Mammary epithelial cell (primary cell): ENCODE measurements around the gene CFAP251.

Experiments used
- EZH2 ChIP-seq: IDR thresholded peaks from 2 replicates; pipeline ENCODE4 v1.6.1; 2012; ENCODE audit warnings: low read length, inconsistent platforms, borderline replicate concordance
- TF ChIP-seq, protein P1 (sequence below), 2 donors: IDR thresholded peaks in 1 of 2; conservative IDR thresholded peaks in 1 of 2; 2 replicates each; pipeline ENCODE4 v1.5.1; 2011 to 2012; ENCODE audit warnings: inconsistent platforms in 2 of 2, low read length in 2 of 2, mild to moderate bottlenecking in 2 of 2, control low read depth in 1 of 2, low read depth in 1 of 2; ENCODE audit not compliant: insufficient read depth in 1 of 2; ENCODE audit errors: extremely low read depth in 1 of 2

DNA sequence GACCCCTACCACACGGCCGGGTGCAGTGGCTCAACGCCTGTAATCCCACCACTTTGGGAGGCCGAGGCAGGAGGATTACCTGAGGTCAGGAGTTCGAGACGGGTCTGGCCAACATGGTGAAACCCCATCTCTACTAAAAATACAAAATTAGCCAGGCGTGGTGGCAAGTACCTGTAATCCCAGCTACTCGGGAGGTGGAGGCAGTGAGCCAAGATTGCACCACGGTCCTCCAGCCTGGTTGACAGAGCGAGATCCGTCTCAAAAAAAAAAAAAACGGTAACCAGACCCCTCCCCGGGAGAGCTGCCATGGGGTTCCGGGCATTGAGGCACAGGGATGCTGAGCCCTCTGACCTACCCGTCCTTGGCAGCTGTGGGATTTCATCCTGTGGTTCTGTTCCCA, 125.1 kb downstream of the CFAP251 start:
- TF ChIP-seq, protein P1, sequence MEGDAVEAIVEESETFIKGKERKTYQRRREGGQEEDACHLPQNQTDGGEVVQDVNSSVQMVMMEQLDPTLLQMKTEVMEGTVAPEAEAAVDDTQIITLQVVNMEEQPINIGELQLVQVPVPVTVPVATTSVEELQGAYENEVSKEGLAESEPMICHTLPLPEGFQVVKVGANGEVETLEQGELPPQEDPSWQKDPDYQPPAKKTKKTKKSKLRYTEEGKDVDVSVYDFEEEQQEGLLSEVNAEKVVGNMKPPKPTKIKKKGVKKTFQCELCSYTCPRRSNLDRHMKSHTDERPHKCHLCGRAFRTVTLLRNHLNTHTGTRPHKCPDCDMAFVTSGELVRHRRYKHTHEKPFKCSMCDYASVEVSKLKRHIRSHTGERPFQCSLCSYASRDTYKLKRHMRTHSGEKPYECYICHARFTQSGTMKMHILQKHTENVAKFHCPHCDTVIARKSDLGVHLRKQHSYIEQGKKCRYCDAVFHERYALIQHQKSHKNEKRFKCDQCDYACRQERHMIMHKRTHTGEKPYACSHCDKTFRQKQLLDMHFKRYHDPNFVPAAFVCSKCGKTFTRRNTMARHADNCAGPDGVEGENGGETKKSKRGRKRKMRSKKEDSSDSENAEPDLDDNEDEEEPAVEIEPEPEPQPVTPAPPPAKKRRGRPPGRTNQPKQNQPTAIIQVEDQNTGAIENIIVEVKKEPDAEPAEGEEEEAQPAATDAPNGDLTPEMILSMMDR (conservative IDR thresholded peaks at IDR 0.05 in 1 of 2, IDR thresholded peaks at IDR 0.05 in 1 of 2; ENCODE audit: extremely low read depth in 1 of 2, insufficient read depth in 1 of 2, low read depth in 1 of 2, low read length in 2 of 2) = no peak
- TF ChIP-seq EZH2 = no peak
